ENCODE data around the gene GRIN2A.

Gene GRIN2A

DNA sequence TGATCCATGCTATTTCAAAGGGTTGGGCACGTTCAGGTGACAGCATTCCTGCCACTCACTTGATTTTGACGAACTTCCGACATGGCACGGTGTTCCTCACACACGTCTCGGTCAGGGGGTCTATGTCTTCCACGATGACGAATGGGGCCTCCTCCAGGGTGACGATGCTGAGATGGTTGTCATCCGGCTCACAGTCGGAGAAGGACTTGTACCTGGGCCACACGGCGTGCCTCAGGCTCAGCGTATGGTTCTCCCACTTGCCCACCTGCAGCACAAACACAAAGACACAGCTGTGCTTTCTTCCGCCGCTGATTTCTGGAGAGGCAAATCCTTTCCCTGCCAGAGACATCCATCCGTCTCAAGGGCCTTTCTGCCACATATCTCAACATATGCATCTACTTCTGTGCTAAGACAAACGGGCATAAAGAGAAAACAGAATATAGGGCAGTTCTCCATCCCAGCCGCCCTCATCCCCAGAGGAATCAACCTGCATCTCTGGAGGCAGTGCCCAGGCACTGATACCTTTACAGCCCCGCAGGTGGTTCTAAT is 332.5 kb downstream of the GRIN2A start:
- DNase-seq (ENCODE audit: extremely low read depth, insufficient read length), result no peak
- Histone ChIP-seq H3K4me3 (replicated peaks; ENCODE audit: low read depth, low read length) (no peak overlapping the region), H3K36me3 (ENCODE audit: control insufficient read depth, insufficient read depth, low read length) (no peaks in the 10 kb centered on the region), H3K27me3 (replicated peaks; ENCODE audit: control insufficient read depth, insufficient read depth, low read length) (no peaks in the 10 kb centered on the region)
- TF ChIP-seq, protein P1, sequence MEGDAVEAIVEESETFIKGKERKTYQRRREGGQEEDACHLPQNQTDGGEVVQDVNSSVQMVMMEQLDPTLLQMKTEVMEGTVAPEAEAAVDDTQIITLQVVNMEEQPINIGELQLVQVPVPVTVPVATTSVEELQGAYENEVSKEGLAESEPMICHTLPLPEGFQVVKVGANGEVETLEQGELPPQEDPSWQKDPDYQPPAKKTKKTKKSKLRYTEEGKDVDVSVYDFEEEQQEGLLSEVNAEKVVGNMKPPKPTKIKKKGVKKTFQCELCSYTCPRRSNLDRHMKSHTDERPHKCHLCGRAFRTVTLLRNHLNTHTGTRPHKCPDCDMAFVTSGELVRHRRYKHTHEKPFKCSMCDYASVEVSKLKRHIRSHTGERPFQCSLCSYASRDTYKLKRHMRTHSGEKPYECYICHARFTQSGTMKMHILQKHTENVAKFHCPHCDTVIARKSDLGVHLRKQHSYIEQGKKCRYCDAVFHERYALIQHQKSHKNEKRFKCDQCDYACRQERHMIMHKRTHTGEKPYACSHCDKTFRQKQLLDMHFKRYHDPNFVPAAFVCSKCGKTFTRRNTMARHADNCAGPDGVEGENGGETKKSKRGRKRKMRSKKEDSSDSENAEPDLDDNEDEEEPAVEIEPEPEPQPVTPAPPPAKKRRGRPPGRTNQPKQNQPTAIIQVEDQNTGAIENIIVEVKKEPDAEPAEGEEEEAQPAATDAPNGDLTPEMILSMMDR (IDR thresholded peaks at IDR 0.05; ENCODE audit: insufficient read depth, low read length, poor library complexity, severe bottlenecking), result no peak

DNA sequence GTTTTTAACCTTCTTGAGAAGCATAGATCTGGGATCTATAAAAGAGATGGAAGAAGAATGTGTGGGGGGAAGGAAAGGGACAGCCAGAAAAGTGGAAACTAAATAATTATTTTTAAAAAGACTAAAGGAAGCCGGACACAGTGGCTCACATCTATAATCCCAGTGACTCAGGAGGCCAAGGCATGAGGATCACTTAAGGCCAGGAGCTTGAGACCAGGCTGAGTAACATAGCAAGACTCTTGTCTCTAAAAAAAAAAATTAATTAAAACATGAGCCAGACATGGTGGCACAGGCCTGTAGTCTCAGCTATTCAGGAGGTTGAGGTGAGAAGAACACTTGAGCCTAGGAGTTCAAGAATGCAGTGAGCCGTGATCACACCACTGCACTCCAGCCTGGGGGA is 335.1 kb downstream of the GRIN2A start:
- H3K36me3 ChIP-seq (ENCODE audit: control insufficient read depth, insufficient read depth, low read length), result no peaks in the 10 kb centered on the region
- TF ChIP-seq, protein P1 (IDR thresholded peaks at IDR 0.05; ENCODE audit: insufficient read depth, low read length, poor library complexity, severe bottlenecking), result no peak
- DNase-seq (ENCODE audit: extremely low read depth, insufficient read length), result no peak
- H3K4me3 ChIP-seq (replicated peaks; ENCODE audit: low read depth, low read length), result no peak overlapping the region
- H3K27me3 ChIP-seq (replicated peaks; ENCODE audit: control insufficient read depth, insufficient read depth, low read length), result no peaks in the 10 kb centered on the region

DNA sequence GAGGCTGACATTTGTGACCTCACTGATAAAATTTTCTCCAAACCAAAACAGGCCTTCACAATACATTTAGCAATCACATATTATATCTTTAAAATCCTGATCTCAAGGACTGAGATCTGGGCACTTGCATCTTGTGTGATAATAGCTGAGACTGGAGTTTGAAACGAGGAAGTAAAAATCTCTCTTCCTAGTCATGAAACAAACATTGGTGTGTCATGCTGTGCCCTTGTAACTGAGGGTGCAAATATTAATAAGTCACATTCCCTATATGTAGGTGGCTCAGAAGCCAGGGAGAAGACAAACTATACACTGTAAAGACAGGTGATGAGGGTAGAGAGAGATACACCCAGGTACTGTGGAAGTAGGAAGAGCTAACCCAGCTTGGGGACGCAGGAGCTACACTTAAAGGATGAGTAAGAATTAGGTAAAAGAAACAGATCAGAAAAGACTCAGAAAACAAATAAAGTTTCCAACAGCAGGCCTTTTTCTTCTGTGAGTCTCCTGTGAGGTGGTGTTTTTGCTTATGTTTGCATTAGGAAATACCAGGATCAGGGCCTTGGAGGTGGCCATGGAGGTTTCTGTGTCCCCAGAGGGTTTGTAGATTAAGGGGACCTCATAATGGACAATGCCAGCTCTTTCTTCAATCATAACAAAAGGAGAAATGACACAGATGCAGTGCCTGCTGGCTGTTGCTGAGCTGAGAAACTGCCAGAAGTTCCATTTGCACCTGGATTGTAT is 335.7 kb downstream of the GRIN2A start:
- no peak for DNase-seq (ENCODE audit: extremely low read depth, insufficient read length)
- Histone ChIP-seq H3K27me3 (replicated peaks; ENCODE audit: control insufficient read depth, insufficient read depth, low read length) (no peaks in the 10 kb centered on the region), H3K36me3 (ENCODE audit: control insufficient read depth, insufficient read depth, low read length) (no peaks in the 10 kb centered on the region), H3K4me3 (replicated peaks; ENCODE audit: low read depth, low read length) (no peak overlapping the region)
- TF ChIP-seq, protein P1 (IDR thresholded peaks at IDR 0.05; ENCODE audit: insufficient read depth, low read length, poor library complexity, severe bottlenecking), result no peak

DNA sequence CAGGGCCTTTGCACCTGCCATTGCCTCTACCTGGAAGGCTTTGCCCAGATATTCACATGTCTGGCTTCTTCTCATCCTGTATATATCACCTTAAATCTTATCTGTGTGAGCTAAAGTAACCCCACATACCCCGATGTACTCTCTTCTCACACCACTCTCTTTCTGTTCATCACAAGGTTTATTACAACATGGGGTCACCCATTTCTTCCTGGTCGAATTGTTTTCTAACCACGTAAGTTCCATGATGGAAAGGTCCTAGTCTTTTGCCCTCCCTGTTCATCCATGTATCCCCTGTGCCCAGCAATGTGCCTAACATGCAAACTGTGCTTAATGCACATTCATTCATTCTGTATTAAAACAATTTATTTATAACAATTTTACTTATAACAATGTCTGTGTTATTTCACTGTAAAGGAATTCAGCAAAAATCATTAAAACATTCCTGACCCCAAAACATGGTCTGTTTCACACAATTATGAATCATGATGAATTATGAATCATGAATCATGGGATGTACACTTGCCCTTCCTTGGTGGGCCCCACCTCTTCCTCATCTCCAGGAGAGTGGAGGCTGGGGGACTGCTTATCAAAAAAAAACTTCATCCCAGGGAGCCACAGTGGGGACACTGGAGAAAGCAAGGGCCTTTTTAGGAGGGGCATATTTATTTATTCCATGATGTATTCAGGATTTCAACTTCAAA is 336.4 kb downstream of the GRIN2A start:
- Histone ChIP-seq H3K27me3 (replicated peaks; ENCODE audit: control insufficient read depth, insufficient read depth, low read length) (no peaks in the 10 kb centered on the region), H3K36me3 (ENCODE audit: control insufficient read depth, insufficient read depth, low read length) (no peaks in the 10 kb centered on the region), H3K4me3 (replicated peaks; ENCODE audit: low read depth, low read length) (no peak overlapping the region)
- TF ChIP-seq, protein P1 (IDR thresholded peaks at IDR 0.05; ENCODE audit: insufficient read depth, low read length, poor library complexity, severe bottlenecking), result no peak
- no peak for DNase-seq (ENCODE audit: extremely low read depth, insufficient read length)

DNA sequence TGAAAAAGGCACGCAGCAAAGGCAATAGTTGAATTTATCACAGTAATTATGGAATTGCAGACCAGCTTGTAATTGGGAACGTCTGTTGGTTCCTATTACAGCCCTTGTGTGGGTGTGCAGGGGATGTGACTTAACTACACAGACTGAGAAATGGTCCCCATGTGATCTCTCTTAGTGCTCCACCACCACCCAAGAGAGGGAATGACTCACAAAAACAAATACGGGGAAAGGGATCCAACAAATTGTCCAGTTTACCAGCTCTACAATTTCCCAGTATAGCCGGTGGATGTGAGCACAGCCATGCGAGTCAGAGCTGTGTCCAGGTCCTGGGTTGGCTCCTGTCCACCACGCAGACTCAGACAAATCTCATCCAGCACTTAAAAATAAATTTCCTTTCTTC is 337.9 kb downstream of the GRIN2A start:
- Histone ChIP-seq H3K36me3 (ENCODE audit: control insufficient read depth, insufficient read depth, low read length) (no peaks in the 10 kb centered on the region), H3K4me3 (replicated peaks; ENCODE audit: low read depth, low read length) (no peak overlapping the region), H3K27me3 (replicated peaks; ENCODE audit: control insufficient read depth, insufficient read depth, low read length) (no peaks in the 10 kb centered on the region)
- TF ChIP-seq, protein P1 (IDR thresholded peaks at IDR 0.05; ENCODE audit: insufficient read depth, low read length, poor library complexity, severe bottlenecking), result no peak
- no peak for DNase-seq (ENCODE audit: extremely low read depth, insufficient read length)
